PC-9 (cell line): ENCODE results near the gene ARR3. TPM values are rescaled to one million over a fixed set of nuclear protein-coding genes. Genes with fewer than 3 reads are reported as not detected.
"Not testable (repeated sequence)": the region's sequence is repeated elsewhere in the genome, so short reads cannot be mapped to it uniquely, and the experiment has no call there.

Experiments
- BruUV-seq: library from RNA; stranded (reverse); fragments of 400-500 nt; replicated peaks from 2 replicates; lab custom pipeline; 2021; lab: Mats Ljungman, UMichigan
- CTCF ChIA-PET: fragments of 300-600 bp; sonication (Branson Sonifier 250); formaldehyde crosslinking; loops from one replicate; lab custom pipeline; 2022; ENCODE audit warnings: antibody characterized with exemption; lab: Charles Lee
- POLR2A ChIA-PET: fragments of 300-600 bp; sonication (Branson Sonifier 250); formaldehyde crosslinking; loops from one replicate; lab custom pipeline; 2022; ENCODE audit warnings: antibody characterized with exemption; ENCODE audit not compliant: unreplicated experiment; lab: Charles Lee
- DNase-seq, 2 experiments: peaks; one replicate each; pipeline versions ENCODE4 v3.0.0 to v3.0.0-alpha.2; 2015 to 2022; ENCODE audit warnings: mixed read lengths in 1 of 2
- H2AFZ ChIP-seq: fragments of 200-600 bp; sonication (generic); 2 replicates; pipeline ENCODE4 v1.8.1; 2017; ENCODE audit warnings: antibody characterized with exemption
- H3F3A ChIP-seq: fragments of 200-600 bp; sonication (generic); 2 replicates; pipeline ENCODE4 v1.8.1; 2017; ENCODE audit warnings: antibody characterized with exemption, mild to moderate bottlenecking, low read depth; ENCODE audit not compliant: insufficient read depth
- H3K27ac ChIP-seq: fragments of 200-600 bp; sonication (generic); 2 replicates; pipeline ENCODE4 v1.6.1; 2016; ENCODE audit warnings: mixed run types
- H3K27me3 ChIP-seq: fragments of 200-600 bp; sonication (generic); 2 replicates; pipeline ENCODE4 v1.6.1; 2016; ENCODE audit warnings: low read depth, mixed run types; ENCODE audit not compliant: insufficient read depth
- H3K36me3 ChIP-seq: fragments of 200-600 bp; sonication (generic); 2 replicates; pipeline ENCODE4 v1.6.1; 2016; ENCODE audit warnings: low read depth, mixed run types
- H3K4me1 ChIP-seq: fragments of 200-600 bp; sonication (generic); replicated peaks from 2 replicates; pipeline ENCODE4 v1.6.1; 2016; ENCODE audit warnings: mixed run types; ENCODE audit not compliant: insufficient read depth
- H3K4me2 ChIP-seq: fragments of 200-600 bp; sonication (generic); 2 replicates; pipeline ENCODE4 v1.6.1; 2017; ENCODE audit warnings: mixed run types
- H3K4me3 ChIP-seq: fragments of 200-600 bp; sonication (generic); 2 replicates; pipeline ENCODE4 v1.6.1; 2016; ENCODE audit warnings: mixed run types
- H3K79me2 ChIP-seq: fragments of 200-600 bp; sonication (generic); 2 replicates; pipeline ENCODE4 v1.6.1; 2017; ENCODE audit warnings: low read depth, mixed run types
- H3K9me2 ChIP-seq: fragments of 200-600 bp; sonication (generic); 2 replicates; pipeline ENCODE4 v1.8.1; 2017; ENCODE audit warnings: mild to moderate bottlenecking; ENCODE audit not compliant: insufficient read depth
- H3K9me3 ChIP-seq: fragments of 200-600 bp; sonication (generic); 2 replicates; pipeline ENCODE4 v1.8.1; 2016; ENCODE audit warnings: low read depth; ENCODE audit not compliant: insufficient read depth
- H4K20me1 ChIP-seq: fragments of 200-600 bp; sonication (generic); 2 replicates; pipeline ENCODE4 v1.8.1; 2017; ENCODE audit not compliant: insufficient read depth
- CTCF ChIP-seq: fragments of 200-600 bp; sonication (generic); conservative IDR thresholded peaks from 2 replicates; pipeline ENCODE4 v1.6.1; 2017; ENCODE audit warnings: mixed run types, antibody characterized with exemption, mild to moderate bottlenecking, moderate library complexity
- EZH2 ChIP-seq: fragments of 200-600 bp; sonication (generic); IDR thresholded peaks from 2 replicates; pipeline ENCODE4 v1.8.0; 2017; ENCODE audit warnings: antibody characterized with exemption, low read depth
- intact Hi-C: fragments of 100-400 bp; cut with micrococcal nuclease; formaldehyde crosslinking; loops from one replicate; pipeline ENCODE4 v1.10.0; 2022; ENCODE audit not compliant: unreplicated experiment
- total RNA-seq: library from RNA; stranded (reverse); gene quantifications from 2 replicates; pipeline ENCODE4 v1.2.3, GENCODE V29; 2021

ARR3 gene
- total RNA-seq, 1 experiment from 2014 or later: not detected

DNA sequence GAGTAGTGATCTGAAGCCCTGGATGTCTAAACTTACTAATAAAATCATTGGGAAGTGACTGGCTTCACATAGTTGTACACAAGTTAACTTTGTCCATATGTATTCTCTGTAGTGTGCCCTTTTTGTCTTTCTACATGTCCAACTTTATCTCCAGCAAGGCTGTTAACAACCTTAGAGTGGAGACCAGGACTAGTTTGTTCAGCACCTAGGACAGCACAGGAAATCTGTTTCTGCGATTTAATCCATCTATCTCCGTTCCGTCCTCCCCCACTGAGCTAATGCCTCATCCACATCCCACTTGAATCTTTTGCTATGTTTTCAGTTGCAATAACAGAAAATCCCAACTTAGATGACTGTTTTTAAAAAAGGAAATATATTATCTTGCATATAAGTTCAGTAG, 3.4 kb upstream of the ARR3 start:
- Histone ChIP-seq H3K4me2 (no peak overlapping the region), H3K4me1 (no peaks in the 10 kb centered on the region), H3K36me3 (no peaks in the 10 kb centered on the region), H3K79me2 (no peaks in the 10 kb centered on the region), H4K20me1 (no peaks in the 10 kb centered on the region), H3K4me3 (no peak overlapping the region), H3K9me3 (no peaks in the 10 kb centered on the region), H3K27me3 (no peaks in the 10 kb centered on the region), H3K9me2 (no peaks in the 10 kb centered on the region), H2AFZ (no peak overlapping the region), H3K27ac (no peak overlapping the region), H3F3A (no peaks in the 10 kb centered on the region)
- no peak for DNase-seq
- TF ChIP-seq CTCF (no peak), EZH2 (no peak)
- POLR2A ChIA-PET: no interaction called here
- intact Hi-C loops: loop anchor here (5.0 kb wide), 1 partner anchor 232 kb away; no protein-coding TSS in a partner anchor
- BruUV-seq: no TSS peak
- CTCF ChIA-PET: no interaction called here

DNA sequence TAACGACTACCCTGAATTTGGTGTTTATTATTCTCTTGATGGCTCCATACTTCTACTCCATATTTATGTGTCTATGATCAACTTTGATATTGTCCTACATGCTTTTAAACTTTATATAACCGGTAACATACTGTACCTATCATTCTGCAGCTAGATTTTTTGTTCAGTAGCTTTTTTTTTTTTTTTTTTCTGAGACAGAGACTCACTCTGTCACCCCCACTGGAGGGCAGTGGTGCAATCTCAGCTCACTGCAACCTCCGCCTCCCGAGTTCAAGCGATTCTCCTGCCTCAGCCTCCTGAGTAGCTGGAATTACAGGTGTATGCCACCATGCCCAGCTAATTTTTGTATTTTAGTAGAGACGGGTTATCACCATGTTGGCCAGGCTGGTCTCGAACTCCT, 5.9 kb downstream of the ARR3 start:
- H3K79me2 ChIP-seq, H3K27me3 ChIP-seq, H3K4me1 ChIP-seq, H4K20me1 ChIP-seq, DNase-seq, H3K27ac ChIP-seq, H3K36me3 ChIP-seq, POLR2A ChIA-PET, H3K4me3 ChIP-seq, intact Hi-C loops, BruUV-seq, H3K4me2 ChIP-seq, H3K9me2 ChIP-seq, H2AFZ ChIP-seq, H3K9me3 ChIP-seq, H3F3A ChIP-seq: not testable (repeated sequence)
- CTCF ChIA-PET: interaction anchor here (0.7 kb wide), 1 partner anchor 206 kb away, joined by 5 read pairs; no protein-coding TSS in a partner anchor

DNA sequence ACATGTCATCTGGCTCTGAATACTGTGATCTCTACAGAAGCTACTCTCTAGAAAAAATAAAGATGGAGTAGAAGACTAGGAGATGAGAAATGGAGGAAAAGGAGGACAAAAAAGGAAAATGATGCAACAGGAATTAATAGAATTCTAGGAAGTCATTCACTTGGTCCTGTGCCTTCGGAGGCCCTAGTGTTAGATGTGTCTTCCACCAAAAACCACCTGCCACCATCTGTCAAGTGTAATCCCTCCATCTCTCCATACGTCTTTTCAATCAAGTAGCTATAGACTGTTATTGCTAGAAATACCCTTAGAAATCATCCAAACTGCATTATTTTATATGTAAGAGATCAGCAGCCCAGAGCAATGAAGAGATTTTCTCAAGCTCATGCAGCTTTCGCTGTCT, 10.9 kb downstream of the ARR3 start:
- POLR2A ChIA-PET: no interaction called here
- Histone ChIP-seq H3K79me2 (no peaks in the 10 kb centered on the region), H3K27me3 (no peaks in the 10 kb centered on the region), H3F3A (no peaks in the 10 kb centered on the region), H3K4me1 (no peaks in the 10 kb centered on the region), H3K9me2 (no peaks in the 10 kb centered on the region), H3K4me2 (no peak overlapping the region), H3K4me3 (no peak overlapping the region), H3K27ac (no peak overlapping the region), H3K9me3 (no peaks in the 10 kb centered on the region), H4K20me1 (no peaks in the 10 kb centered on the region), H2AFZ (no peak overlapping the region), H3K36me3 (no peaks in the 10 kb centered on the region)
- no TSS peak for BruUV-seq
- intact Hi-C loops: no loop called here
- CTCF ChIA-PET: no interaction called here
- TF ChIP-seq CTCF: no peak
- no peak for TF ChIP-seq EZH2
- no peak for DNase-seq

DNA sequence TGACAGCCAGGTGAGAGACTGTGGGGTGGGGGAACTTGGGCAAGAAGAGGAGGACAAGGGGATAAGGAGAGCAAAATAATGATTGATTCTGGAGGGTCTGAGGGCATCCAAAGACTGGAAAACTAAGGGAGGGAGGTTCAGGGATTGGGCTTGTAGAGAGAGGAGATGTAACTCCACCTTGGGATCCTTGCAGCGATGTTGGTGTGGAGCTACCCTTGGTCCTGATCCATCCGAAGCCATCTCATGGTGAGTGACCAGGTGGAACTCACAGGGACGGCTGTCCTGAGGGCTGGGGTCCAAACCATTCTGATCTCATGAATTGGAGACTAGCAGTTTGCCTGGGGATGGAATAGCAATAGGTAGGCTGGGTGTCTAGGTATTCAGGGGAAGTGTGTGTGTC, 12.4 kb downstream of the ARR3 start:
- CTCF ChIA-PET: no interaction called here
- intact Hi-C loops: no loop called here
- Histone ChIP-seq H3K4me3 (no peak overlapping the region), H2AFZ (no peak overlapping the region), H3K79me2 (no peaks in the 10 kb centered on the region), H3K27ac (no peak overlapping the region), H3K27me3 (no peaks in the 10 kb centered on the region), H4K20me1 (no peaks in the 10 kb centered on the region), H3K4me1 (no peaks in the 10 kb centered on the region), H3K9me2 (no peaks in the 10 kb centered on the region), H3F3A (no peaks in the 10 kb centered on the region), H3K4me2 (no peak overlapping the region), H3K9me3 (no peaks in the 10 kb centered on the region), H3K36me3 (no peaks in the 10 kb centered on the region)
- POLR2A ChIA-PET: no interaction called here
- BruUV-seq: no TSS peak
- no peak for TF ChIP-seq EZH2
- TF ChIP-seq CTCF: no peak
- no peak for DNase-seq
